AG10803 (cell line): ENCODE data around the gene NAPSA.
"Not testable (repeated sequence)": the region's sequence is repeated elsewhere in the genome, so short reads cannot be mapped to it uniquely, and the experiment has no call there.

Source experiments
- DNase-seq: peaks from one replicate; pipeline ENCODE4 v3.0.0; 2010; ENCODE audit warnings: low read depth
- H3K4me3 ChIP-seq: 2 replicates; pipeline ENCODE4 v1.5.1; 2011; ENCODE audit warnings: mild to moderate bottlenecking, low read length, control low read depth
- CTCF ChIP-seq: conservative IDR thresholded peaks from 2 replicates; pipeline ENCODE4 v1.5.1; 2011; ENCODE audit warnings: mild to moderate bottlenecking, low read length, control low read depth, inconsistent platforms

Gene NAPSA

DNA sequence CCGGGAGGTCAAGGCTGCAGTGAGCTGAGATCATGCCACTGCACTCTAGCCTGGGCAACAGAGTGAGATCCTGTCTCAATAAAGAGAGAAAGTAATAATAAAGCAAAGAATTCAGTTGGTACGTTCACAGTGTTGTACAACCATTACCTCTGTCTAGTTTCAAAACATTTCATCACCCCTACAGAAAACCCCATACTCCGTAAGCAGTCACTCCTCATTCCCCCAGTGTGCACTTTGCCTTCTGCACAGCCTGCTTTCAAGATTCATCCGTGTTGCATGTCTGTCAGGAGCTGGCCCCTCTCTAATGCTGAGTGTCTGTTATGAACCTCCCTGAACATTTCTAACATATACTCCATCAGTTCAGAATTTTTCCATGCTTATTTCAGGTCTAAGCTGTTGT is 28.1 kb upstream of the NAPSA start:
- no peak for DNase-seq
- no peak overlapping the region for H3K4me3 ChIP-seq
- TF ChIP-seq CTCF, result no peak

- no peak for TF ChIP-seq CTCF
- no peak for DNase-seq
- no peak overlapping the region for H3K4me3 ChIP-seq
Measured at GRCh38 chr19:50392759-50393158, 27.3 kb upstream of the NAPSA start.

GRCh38 chr19:50390952-50391351 is 25.5 kb upstream of the NAPSA start:
- not testable (repeated sequence) for DNase-seq, H3K4me3 ChIP-seq

DNA sequence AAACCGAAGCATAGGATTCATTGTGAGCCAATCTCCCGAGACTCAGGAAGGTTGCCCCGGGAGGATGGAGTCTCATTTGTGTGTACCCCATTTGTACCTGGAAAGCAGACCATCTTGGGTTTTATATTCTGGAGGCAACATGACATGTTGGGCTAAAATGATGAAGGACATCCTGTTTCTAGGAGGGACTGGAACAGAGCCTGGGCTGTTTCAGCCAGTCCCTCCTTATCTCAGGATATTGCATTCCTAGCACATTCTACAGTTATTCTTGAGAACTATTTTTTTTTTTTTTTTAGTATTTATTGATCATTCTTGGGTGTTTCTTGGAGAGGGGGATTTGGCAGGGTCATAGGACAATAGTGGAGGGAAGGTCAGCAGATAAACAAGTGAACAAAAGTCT is 24.9 kb upstream of the NAPSA start:
- not testable (repeated sequence) for H3K4me3 ChIP-seq, DNase-seq

DNA sequence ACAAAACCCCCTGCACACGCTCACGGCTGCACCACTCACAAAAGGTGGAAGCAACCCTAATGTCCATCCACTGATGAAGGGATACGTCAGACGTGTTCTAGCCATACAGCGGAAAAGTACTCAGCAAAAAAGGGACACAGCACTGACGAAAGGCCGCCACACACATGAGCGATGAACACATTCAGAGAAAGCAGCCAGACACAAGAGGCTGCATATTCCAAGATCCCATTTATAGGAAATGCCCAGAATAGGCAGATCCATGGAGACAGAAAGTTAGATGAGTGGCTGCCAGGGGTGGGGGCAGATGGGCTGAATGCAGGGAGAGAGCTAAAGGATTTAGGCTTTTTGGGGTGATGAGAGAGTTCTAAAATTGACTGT is 22.4 kb upstream of the NAPSA start:
- H3K4me3 ChIP-seq, result no peak overlapping the region
- no peak for DNase-seq
- no peak for TF ChIP-seq CTCF

GRCh38 chr19:50387176-50387867 is 21.9 kb upstream of the NAPSA start:
- DNase-seq, result peak; percentile 30
- no peak for TF ChIP-seq CTCF
- H3K4me3 ChIP-seq, result no peak overlapping the region

- TF ChIP-seq CTCF, result no peak
- peak overlapping the region; percentile 79 for H3K4me3 ChIP-seq
- peak; percentile 13 for DNase-seq
Measured at GRCh38 chr19:50384685-50385535, 19.5 kb upstream of the NAPSA start.
